Central memory CD4-positive, alpha-beta T cell (primary cell): Measurements from ENCODE around the gene HPS3.
"Not testable (repeated sequence)": the region's sequence is repeated elsewhere in the genome, so short reads cannot be mapped to it uniquely, and the experiment has no call there.

Experiments used
- DNase-seq: peaks from one replicate; pipeline ENCODE4 v3.0.0; 2022

HPS3 gene

DNA sequence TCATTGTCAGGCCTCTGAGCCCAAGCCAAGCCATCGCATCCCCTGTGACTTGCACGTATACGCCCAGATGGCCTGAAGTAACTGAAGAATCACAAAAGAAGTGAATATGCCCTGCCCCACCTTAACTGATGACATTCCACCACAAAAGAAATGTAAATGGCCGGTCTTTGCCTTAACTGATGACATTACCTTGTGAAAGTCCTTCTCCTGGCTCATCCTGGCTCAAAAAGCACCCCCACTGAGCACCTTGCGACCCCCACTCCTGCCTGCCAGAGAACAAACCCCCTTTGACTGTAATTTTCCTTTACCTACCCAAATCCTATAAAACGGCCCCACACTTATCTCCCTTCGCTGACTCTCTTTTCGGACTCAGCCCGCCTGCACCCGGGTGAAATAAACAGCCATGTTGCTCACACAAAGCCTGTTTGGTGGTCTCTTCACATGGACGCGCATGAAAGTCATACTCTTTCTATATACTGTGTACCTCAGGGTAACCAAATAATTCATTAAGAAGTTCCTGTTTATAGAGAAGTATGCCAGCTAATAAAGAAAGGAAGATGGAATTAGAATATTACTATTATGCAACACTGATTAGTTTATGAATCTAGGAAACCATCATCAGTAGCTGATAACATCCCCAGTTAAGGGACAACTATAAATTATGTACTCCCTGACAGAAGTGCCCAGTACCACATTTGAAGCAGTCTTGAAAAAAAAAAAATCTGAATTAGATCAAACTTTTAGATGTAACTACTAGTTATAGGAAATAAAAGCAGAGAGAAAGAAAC is 67.6 kb downstream of the HPS3 start:
- DNase-seq: not testable (repeated sequence)

DNA sequence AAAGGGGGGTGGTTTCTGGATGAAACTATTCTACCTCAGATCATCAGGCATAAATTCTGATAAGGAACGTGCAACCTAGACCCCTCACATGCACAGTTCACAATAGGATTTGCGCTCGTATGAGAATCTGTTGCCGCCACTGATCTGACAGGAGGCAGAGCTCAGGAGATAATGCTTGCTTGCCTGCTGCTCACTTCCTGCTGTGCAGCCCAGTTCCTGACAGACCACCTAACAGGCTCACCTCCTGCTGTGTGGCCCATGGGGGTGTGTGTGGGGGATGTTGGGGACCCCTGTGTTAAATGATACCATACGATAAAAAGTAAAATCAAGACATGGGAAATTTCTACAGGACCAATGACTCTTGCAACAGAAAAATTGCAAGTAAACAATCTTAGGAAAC is 68.2 kb downstream of the HPS3 start:
- no peak for DNase-seq

DNA sequence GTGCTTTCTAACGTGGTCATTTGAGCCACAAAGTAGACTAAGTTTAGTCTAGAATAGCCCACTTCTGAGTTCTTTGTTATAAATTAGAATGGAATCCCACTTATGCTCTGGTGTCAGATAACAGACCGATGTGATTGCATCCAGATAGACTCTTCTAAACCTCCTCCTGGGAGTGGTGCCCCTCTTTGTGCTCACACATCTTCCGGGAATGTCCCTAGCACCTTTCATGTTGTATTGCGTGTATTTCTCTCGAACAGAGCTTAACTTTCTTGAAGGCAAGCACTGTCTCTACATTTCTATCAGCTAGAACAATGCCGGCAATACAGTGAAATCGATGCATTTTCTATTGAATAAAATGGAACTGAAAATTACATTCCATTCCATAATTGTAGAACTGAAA is 69.2 kb downstream of the HPS3 start:
- no peak for DNase-seq

DNA sequence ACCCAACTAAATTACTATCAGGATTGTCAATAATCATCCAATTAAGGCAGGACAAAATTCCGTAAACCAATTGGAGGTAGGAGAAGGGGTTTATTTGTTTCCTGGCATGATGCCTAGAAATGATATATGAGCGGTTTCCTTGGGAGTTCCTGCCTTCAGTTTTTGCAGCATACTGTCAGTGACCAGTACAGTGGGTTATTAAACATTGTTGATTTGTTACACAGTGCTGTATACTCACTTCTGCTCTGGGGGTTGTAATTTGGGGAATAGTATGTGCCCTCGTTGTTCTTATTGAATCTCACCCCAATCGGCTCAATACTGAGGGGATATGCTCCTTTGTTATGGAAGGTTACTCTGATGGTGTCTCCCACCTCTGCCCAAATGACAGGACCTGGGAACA is 70.0 kb downstream of the HPS3 start:
- no peak for DNase-seq

GRCh38 chr3:149203758-149204157 is 74.3 kb downstream of the HPS3 start:
- no peak for DNase-seq

GRCh38 chr3:149204390-149204991 is 75.1 kb downstream of the HPS3 start:
- DNase-seq: no peak

- DNase-seq: no peak
Observed at GRCh38 chr3:149207475-149207874, 78.0 kb downstream of the HPS3 start.

GRCh38 chr3:149209431-149209830 is 80.0 kb downstream of the HPS3 start:
- no peak for DNase-seq

DNA sequence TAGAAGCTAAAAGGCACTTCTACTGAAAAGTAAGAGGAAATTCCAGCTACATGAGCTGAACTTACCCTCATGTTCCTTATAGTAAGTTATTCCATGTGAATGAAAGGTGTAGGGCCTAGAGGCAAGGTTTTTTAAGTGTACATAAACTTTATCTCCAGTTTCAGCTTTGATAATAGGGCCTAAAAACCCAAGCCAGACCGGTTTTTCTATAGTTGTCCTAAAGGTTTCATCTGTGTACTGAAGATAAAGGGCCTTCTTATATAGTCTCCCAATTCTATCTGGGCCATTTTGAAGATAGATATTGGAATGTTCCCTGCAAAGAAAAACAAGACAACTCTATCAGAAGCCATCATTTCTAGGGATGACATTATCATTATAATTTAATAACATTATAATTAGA is 82.9 kb downstream of the HPS3 start:
- no peak for DNase-seq

GRCh38 chr3:149214702-149215101 is 85.3 kb downstream of the HPS3 start:
- no peak for DNase-seq

- no peak for DNase-seq
Observed at GRCh38 chr3:149215515-149215914, 86.1 kb downstream of the HPS3 start.

GRCh38 chr3:149216193-149216869 is 86.9 kb downstream of the HPS3 start:
- no peak for DNase-seq

GRCh38 chr3:149217347-149217746 is 87.9 kb downstream of the HPS3 start:
- no peak for DNase-seq

DNA sequence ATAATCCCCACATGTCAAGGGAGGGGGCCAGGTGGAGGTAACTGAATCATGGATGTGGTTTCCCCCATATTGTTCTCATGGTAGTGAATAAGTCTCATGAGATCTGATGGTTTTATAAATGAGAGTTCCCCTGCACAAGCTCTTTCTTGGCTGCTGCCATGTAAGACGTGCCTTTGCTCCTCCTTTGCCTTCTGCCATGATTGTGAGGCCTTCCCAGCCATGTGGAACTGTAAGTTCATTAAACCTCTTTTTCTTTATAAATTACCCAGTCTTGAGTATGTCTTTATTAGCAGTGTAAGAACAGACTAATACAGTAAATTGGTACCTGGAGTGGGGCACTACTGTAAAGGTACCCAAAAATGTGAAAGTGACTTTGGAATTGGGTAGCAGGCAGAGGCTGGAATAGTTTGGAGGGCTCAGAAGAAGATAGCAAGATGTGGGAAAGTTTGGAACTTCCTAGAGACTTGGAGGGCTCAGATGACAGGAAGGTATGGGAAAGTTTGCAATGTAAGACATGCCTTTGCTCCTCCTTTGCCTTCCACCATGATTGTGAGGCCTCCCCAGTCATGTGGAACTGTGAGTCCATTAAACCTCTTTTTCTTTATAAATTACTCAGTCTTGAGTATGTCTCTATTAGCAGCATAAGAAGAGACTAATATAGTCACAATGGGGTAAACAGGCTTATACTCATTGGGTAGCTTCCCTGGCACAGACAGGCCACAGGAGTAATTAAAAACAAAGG is 90.1 kb downstream of the HPS3 start:
- not testable (repeated sequence) for DNase-seq

DNA sequence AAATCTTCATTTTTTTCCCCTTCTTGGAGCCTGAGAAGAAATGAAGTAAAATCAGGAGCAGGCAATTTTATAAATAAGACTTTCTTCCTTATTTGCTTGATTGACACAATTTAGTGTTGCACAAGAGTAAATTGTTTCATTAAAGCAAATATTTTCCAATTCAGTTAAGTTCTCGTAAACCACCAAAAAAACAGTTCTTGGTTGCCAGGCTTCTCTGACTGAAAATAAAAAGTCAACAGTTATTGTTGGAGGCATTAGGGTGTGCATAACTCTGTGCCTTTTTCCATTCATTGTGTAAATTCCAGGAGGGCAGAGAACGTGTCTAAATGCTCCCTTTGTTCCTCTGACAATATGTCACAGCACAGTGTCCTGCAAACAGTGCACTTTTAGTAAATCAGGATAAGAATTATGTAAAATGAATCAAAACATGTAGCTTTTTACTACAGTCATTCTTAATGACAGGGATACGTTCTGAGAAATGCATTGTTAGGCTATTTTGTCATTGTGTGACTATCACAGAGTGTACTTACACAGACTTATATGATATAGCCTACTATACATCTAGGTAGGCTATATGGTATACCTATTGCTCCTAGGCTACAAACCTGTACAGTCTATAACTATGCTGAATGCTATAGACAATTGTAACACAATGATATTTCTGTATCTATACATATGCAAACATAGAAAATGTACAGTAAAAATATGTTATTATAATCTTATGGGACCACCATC is 92.5 kb downstream of the HPS3 start, which contains the start of gene CP:
CP (minus strand) TSS at position 47 of the 735 bp plus-strand sequence; CDS start at position 10, 37 bp downstream.
- no peak for DNase-seq
